ENCODE measurements around the gene C19orf67.
A peak's percentile ranks its signal among the peaks of the same experiment; 100 is the strongest.

Gene C19orf67

DNA sequence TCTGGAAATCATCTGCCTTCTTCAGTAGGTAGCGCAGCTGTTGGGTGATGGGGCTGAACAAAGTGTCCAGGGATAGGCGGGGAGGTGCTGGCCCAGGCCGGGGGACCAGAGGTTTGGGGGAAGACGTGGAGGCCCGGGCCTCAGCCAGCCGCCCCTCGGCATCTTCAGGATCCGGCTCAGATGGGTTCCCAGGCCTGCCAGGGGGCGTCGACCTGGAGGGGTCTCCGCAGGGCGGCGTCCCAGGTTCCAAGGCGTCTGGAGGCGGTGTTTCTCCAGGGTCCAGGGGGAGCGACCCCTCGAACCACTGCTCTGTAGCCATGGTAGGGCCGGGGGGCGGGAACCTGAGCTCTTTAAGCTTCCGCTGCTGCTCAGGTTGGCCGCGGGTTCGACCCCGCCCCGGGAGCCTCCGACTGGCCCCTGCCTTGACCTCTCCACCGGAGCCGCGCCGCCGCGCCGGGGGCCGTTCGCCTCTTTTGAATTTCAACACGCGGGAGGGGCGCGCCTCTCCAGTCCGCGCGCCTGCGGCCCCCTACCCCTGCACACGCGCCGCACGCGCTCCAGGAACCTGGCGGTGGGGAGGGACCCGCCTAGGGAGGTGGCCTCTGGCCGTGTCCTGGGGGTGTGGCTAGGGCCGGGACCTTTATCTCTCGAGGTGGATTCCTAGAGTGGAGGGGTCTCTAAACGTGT is at the start of gene C19orf67:
Gene C19orf67 (minus strand): TSS at position 475 of the 687 bp plus-strand sequence. CDS start 156 bp downstream, at position 319.
- DNase-seq: no peak

DNA sequence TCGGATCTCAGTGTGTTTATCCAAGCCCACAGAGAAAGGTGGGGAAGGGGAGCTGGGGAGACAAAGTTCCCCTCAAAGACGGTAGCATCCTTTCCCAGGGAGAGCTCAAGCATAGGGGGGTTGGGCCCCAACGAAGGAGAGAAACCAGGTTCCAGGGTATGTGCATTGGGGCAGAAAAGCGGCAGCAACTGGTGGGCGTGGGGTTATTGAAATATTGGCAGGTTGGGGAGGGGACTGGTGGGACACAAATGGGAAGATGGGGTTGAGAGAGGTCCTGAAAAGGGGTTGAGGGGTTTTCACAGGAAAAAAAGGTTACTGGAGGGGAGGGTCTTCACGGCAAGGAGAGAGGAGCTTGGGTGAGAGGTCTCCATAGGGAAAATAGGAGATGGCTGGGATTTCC is 49.8 kb upstream of the C19orf67 start:
- no peak for DNase-seq

DNA sequence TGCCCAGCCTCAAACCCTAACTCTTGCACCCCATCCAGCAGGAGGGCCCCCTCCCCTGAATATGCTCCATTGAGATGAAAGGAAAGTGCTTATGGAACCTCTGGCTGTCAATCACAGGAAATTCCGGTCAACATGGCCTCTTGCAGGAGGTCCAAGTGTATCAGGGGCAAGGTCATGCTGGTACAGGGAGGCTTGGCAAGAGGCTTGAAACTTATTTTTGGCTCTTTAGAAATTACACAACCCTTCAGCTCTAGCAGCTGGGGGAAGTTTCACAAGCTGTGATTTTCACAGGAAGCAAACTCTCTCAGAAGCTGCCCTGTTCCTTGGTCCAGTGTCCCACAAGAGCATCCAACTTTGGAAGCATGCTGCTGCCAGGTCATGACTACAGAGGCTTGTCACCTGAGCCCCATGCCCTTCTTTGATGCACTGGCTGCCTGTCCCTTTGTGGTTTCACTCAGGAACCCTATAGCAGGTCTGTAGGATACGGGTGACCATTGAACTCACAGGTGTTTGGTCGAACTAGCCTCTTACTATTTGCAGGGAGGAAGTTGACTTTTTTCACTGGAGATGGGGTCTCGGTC is 42.4 kb upstream of the C19orf67 start:
- DNase-seq: peak; percentile 87 to 94

DNA sequence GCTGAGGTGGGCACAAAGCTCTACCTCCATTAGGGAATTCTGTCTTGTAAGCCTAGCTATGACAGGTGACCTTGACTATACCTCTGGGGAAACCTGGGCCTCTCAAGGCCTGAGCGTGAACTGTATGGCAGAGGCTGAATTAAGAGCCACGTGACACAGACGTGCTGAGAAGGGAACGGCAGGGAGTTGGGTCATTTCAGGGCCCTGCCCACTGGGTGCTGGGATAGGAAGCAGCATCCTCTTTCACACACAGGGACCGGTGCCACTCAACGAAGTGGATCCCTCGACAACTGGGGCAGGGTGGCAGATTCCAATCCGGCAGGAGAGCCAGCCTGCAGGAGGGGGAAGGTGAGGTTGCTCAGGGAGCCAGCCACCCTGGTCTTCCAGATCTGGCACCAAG is 41.6 kb upstream of the C19orf67 start:
- peak; percentile 71 to 81 for DNase-seq

DNA sequence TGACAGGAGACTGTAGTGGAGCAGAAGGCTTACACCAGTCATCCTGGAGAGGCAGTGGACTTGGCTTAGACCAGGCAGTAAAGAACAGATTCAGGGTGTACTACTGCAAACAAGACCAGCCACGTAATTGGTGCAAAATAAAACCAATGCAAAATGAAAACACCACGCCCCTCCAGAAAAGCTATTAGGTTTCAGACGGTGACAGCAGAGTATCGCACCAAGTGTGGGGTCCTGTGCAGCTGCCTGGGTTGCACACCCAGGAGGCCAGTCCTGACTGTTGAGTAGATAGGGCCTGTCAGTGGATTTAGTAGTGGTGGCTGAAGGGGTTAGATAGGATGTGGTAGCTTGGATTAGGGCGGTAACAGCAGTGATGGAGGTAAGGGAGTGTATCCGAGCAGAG is 37.3 kb upstream of the C19orf67 start:
- DNase-seq: no peak

DNA sequence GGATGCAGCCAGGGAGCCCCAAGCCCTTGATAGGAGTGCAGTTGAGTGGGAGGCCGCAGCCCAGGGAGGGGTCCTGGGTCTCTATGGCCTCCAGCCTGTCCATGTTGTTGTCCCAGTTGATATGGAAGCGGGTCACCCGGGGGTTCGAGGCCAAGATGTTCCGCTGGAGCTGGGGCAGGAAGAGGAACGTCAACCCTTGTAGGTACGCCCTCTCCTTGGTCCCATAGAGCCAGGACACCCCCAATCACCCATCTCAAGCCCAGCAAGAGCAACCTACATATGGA is 34.9 kb upstream of the C19orf67 start:
- no peak for DNase-seq

DNA sequence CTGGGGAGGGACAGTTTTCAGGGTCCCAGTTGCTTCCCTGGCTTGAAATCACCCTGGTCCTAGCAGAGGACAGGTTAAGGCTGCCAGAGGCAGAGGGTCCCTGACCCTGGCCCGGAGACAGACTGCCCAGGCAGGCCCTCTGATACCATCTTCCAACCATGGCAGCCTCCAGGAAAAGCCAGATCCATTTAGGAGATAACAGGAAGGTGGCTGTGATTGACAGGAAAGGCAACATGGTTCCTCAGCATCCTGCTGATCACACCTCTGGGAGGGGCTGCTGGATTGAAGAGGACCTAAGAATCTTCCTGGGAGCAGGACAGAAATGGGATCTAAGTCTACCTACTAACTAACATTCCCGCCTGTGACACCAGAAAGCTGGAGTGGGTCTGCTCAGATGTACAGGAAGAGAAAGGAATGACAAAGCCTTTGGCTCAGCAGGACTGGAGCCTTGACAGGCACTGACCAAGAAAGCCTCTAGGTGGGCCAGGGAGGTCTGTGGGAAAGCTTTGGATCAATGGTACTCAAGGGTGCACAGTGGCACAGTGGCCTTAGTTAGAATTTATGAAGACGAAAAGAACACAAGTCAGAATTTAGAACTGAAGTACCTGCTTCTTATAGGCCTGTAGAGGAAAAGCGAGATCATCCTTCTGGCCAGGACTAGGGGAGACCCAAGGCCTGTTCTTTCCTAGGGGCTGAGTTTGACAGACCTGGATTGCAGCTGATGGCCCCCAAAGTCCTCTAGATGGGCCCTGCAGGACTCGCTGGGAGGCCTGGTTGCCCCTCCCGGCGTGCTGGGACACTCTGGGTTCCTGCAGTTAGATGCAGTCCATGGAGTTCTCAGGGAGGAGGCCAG is 34.3 kb upstream of the C19orf67 start:
- DNase-seq: no peak

DNA sequence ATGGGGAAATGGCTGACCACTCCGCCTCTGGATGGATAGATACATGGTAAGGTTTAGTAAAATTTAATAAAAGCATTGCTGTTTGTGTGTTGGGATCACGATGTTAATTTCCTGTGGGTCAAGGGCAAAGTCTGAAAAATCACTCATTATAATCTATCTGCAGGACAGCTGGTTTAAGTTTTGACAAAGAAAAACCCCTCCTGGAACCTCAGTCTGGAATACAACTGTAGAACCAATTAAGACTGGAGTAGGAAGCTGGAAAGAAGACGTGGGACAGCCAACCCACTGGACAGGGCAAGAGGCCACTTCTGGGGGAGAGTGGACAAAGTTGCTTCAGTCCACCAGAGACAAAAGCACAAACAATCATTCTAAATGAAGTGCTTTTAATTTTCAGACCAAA is 33.6 kb upstream of the C19orf67 start:
- no peak for DNase-seq

DNA sequence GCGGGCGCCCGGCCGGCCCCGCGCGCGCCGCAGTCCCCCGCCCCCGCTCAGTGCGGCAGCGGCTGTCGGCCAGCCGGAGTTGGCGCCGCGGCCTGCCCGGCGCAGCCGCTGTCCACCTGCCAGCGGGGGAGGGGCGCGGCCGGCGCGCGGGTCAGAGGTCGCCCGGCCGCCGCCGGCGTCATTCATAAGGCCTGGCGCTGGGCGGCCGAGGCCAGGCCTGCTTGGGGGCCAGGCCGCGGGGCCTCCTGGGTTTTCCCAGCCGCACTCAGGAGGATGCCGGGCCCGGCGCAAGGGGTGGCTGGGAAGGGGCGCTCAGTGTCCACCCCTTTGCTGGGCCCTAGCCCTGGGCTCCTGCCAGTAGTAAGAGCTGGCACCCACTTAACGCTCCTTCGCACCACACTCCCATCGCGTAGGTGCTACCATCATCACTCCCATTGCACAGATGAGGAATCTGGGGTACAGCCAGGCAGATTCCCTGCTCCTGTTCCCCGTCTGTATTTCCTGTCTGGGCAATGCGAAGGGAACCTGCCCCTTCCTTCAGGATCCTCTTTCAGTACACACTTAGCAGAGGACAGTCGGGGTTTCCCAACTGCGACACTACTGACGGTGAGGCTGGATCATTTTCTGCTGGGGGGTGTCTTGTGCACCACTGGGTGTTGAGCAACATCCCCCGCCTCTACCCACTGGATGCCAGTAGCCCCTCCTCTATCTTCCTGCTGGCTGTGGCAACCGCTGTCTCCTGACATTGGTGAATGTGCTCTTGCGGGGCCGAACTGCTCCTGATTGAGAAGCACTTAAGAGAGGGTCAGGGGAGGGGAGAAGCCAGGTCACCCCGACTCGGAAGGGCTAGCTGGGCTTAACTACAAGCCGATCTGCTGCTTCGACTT is 32.8 kb upstream of the C19orf67 start:
- peak; percentile 92 to 98 for DNase-seq

DNA sequence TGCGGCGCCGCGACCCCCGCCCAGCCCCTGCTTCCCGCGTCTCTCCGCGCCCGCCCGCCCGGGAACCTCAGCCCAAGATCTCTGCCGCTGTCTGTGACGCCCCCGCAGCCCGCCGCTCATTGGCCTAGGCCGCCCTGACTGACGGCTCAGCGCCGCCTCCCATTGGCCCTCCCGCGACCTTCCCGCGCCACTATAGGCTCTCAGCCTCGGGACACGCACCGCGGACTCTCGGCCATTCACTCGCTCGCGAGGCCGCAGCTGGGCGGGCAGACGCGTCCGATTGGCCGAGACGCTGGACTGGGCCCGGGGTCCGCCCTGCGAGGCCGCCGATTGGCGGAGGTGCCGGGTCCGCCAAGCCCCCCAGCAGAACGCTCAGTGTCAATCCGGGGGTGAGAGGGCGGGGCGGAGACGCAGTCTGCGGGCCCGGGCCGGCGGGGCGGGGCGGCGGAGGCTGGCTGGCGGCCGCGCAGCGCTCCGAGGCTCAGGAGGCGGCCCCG is 32.1 kb upstream of the C19orf67 start, which contains the start of gene PRKACA:
Gene PRKACA (minus strand): TSS at position 95 of the 497 bp plus-strand sequence. CDS start 215 bp downstream, outside the sequence.
- peak; percentile 97 to 99 for DNase-seq

DNA sequence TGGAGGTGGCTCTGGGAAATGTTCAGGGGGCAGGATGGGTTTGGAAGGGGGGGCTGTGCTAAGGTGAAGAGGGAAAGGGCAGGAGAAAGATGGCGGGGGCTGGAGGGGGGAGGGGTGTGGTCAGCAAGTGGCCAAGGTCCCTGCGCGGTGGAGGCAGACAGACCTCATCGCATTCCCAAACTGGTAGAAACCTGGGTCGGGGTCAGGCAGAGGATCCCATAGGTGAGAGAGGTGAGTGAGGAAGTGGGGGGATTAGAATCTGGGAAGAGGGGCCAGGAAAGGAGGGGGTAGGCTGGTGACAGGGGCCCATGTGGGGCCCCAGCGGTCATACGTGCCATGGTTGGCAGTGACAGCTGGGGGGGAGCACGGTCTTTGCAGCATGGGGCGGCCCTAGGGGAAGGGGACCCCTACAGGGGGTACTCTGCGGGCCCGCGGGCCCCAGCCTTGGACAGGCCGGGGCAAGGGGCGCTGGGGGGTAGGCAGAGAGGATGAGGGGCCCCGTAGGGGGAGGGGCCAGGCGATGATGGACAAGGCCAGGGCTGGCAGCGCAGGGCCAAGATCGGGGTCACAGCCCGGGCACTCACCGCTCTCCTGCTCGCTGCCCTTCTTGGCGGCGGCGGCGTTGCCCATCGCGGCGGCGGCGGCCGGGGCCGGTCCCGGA is 31.5 kb upstream of the C19orf67 start:
- DNase-seq: no peak

DNA sequence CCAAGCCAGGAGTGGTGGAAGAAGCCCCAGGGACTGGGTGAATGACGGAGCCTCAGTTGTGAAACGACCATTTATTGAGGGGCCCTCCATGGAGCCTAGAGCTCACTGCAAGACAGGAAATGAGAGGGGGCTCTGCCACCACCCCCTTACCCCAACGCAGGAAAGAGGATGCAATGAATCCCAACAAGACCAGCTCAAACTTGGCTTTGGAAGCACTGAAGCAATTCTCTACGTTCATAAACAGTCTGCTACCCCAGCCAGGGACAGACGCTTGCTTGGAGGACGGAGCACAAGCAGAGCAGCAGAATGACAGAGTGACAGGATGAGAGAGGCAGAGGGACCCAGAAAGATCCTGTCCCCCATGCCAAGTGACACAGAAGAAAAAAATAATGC is 30.9 kb upstream of the C19orf67 start:
- DNase-seq: no peak

DNA sequence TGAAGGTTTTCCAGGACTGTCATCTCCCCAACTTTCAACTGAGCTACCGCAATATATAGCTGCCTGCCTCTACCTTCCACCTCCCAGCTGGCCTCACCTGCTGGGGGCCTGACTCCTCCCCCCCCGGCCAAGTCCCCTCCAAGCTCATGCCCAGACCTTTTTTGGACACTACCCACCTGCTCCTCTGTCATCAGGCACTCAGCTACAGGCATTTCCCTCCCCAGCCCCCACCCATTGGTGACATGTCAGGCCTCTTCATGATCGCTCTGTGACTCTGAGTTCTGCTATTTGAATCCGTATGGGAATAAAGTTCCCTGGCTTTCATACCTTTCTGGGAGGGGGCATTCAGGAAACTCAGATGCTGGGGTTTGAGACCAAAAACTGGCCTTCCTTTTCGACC is 30.2 kb upstream of the C19orf67 start:
- DNase-seq: no peak

DNA sequence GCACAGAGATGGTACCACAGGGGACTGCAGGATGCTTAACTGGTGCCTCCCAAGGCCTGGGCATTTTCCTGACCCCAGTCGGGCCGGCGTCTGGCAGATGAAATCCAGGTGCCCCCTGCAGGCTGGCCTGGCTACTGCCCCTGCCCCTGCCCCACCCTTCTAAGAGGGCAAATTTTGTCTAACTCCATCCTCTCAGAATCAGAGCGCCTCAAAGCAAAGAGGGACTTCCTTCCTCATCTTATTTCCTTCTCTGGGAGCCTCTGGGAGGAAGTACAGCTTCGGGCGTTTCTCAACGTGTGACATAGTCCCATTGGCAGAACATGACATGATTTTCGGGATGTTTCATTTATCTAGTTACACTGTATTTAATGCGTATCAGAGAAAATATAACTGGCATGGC is 29.3 kb upstream of the C19orf67 start:
- peak; percentile 83 to 86 for DNase-seq

DNA sequence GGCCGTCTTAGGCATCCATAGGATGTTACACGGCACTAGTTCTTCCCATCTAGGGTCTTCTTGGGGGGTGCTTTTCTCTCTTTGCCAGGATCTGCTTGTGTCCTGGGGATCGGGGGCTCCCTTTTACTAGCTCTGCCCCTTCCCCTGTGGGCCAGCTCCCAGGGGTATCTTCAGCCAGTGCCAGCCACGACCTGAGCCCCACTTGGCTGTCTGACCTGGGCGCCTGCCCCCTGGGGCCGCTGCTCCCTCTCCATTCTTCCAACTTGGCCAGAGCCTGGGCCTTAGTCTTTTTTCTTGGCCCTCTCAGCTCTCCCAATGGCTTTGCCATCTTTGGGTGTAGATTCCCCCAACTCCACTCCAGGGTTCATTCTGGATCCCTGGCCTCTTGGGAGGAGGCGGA is 28.9 kb upstream of the C19orf67 start:
- no peak for DNase-seq

DNA sequence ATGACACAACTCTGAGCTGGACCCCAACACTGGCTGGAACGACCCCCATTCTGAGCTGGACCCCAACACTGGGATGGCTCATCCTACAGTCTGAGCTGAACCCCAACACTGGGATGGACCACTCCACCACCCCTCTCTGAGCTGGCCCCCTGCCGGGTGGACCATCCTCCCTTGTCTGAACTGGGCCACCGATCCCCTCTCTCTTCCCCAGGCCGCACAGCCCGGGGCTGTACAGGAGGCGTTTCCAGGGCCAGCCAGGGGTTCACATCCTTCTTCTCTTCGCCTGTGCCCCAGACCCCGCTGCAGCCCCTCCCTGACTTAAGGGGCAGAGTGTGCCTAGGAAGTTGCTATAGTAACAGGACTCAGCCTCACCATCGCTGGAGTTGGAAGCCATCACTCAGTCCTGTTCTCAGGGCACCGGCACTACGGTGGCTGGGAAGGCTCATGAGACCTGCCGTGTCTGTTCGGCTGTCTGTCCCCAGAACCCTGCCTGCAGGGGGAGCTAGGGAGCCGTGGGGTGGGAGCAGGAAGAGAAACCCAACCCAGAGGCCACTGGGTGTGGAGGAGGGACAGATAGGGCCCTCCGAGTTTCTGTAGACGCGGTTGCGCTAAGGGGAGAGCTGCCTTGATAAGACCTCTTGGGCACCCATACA is 28.3 kb upstream of the C19orf67 start:
- DNase-seq: peak in 1 of 2 donors; percentile 31

DNA sequence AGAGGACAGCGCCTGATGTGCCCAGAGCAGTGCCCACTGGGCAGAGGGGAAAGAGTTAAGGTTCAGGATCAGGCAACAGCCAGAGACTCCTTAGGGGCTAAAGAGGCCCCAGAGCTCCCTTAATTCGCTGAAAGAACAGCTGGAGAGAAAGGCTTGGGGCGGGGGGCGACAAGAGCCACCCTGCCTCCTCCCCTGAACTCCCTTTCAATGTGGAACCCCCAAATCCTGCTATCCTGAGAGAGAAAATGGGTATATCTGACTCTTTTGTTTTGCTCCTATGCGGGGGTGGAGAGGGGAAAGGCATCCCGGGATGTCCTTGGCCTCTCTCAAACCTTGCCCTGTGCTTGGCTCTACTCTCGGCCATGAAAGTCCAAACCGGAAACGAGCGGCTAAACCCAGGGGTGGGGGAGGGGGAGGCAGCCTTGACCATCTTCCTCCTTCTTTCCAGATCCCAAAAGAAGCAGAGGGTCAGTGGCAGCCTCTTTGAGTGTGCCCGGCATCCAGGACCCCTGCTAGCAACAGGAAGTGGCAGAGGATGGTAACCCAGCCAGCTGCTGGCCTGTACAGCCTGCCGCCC is 27.3 kb upstream of the C19orf67 start:
- no peak for DNase-seq

DNA sequence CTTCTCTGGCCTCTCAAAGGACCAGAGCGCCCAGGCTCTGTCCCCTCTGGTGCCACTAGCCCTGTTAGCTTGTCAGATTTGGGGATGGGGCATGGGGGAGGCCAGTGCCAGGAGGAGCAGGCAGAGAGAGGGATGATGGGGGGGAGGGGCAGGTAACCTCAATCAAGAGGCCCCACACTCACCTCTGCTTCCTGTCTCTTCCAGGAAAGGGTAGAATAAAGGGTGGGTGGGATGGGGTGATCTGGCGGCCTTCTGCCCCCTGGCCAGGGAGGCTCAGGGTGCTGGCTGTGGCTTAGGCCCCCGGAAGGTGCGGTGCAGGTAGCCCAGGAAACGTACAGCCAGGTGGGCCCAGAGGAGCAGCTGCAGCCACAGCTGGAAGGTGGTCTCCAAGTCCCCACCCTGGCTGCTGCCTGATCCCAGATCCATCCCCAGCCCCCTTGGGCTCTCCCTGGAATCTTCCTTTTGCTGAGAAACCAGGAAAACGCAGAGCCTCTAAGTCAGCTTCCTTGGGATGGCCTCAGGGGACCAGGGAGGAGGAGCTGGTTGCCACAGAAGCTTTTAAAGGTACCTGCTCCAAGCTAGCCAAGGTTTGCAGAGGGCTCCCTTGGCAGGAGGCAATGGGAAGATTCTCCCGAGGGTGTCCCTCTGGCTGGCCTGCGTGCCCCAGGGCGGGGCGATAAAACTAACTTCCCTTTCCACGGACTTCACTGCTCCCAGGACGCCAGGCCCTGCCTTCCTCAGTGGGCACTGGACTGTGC is 26.6 kb upstream of the C19orf67 start:
- peak in 1 of 2 donors; percentile 42 for DNase-seq

DNA sequence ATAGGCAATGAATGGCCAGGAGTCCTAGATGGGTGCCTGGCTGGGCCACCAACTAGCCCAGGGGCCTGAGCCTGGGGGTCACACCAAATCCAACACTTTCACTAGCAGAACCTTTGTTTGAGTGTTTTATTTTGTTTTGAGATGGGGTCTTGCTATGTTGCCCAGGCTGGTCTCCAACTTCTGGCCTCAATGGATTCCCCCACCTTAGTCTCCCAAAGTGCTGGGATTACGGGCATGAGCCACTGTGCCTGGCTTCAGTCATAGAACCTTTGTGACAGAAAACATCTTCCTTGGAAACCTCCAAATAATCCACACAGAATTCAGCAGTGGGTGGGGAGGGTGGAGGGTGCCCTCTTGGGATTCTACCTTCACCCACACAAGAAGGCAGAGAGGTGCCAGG is 25.9 kb upstream of the C19orf67 start:
- DNase-seq: no peak

DNA sequence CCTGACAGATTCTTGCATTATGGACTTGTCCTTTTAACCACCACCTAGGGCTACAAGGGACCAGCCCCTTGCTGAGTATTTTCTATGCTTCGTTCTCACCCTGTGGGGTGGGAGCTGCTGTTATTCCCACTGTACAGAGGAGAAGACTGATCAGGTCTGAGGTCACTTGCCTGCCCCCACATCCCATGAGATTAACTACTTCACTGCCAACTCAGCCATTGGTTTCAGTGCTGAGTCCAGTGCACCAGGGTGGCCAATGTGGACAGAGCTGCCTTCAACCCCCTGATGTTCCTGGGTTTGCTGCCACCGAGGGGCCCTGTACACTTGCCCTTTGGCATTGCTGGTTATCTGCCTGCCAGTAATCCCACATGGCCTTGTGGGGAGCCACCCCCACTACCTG is 25.1 kb upstream of the C19orf67 start:
- no peak for DNase-seq
